ELR (cell line): Measurements from ENCODE around the gene CD40.
A peak's percentile ranks its signal among the peaks of the same experiment; 100 is the strongest.

Experiments used
- DNase-seq: peaks from one replicate; pipeline ENCODE4 v3.0.0-alpha.2; 2015; ENCODE audit warnings: low read depth

The CD40 gene

DNA sequence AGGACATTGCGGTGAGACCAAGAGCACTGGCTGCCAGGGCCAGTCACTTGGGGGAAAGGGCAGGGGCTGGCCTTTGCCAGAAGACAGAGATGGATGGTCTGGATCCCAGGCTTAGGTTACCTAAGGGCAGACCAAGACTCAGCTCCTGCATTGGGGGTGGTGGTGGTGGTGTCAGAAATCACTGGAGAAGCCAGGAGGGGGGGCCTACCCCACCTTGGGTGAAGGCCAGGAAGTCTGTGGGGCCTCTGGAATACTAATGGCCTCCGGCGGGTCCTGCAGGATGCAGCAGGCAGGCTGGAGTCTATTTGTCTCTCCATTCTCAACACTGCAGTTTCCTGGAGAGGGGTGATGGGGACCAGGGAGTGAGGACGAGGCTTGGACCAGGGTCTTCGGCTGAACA, 32.8 kb downstream of the CD40 start:
- no peak for DNase-seq

DNA sequence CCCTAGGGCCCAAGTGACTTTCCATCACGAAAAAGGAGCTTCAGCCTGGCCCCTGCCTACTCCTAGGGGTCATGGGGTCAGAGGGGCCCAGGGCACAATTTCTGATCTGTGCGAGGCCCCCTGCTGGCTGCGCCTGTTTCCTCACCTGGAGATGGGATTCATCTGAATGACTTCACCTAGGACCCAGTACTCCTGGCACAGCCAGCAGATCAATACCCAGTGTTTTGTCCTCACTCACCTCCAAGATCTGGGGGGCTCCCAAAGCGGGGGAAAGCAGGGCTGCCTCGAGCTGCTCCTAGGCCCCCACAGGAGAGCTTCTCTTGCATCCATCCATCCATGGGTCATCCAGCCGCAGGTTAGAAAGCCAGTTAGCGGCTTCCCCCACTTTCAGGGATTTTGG, 33.8 kb downstream of the CD40 start:
- DNase-seq: peak; percentile 14

DNA sequence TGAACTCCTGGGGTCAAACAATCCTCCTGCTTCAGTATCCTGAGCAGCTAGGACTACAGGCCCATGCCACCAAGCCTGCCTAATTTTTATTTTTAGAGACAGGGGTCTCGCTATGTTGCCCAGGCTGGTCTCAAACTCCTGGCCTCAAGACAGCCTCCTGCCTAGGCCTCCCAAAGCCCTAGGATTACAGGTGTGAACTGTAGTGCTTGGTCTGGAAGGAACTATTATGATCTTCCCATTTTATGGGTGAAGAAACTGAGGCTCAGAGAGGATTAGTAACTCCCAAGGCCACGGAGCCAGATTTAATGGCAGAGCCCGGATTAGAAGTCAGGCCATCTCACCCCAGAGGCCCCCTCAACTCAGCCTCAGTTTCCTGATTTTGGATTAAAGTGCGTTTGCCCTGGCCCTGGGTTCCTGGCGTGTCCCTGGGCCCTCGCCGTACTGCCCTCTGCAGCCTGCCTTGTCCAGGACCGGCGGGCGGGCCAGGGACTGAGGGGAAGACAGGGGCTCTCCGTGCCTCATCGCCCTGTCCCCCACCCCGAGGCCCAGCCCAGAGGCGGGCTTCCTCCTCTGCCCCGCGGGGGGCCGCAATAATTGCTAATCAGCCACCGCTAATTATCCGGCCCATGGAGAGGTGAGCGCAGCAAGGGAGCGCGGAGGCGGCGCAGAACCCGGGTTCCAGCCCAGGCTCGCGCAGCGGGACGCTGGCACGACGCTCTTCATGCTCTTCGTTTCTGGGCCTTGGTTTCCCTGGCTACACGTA, 34.9 kb downstream of the CD40 start:
- no peak for DNase-seq

DNA sequence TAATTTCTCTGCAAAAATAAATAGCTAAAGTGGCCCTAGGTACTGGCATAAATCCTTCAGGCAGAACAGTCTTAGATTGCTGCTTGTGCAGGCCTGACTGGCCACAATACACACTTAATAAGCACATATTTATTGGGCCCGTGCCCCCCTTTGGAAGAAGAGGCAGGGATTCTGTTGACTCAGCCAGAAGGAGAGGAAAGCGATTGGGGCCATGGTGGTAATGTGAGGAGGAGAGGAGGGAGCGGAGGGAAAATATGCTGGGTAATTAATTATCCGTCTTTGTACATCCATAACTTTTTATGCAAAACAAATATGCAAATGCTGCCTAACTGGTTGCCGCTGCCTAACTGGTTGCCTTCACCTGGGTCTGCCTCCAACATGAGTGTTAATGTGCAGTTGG, 36.2 kb downstream of the CD40 start:
- DNase-seq: no peak

DNA sequence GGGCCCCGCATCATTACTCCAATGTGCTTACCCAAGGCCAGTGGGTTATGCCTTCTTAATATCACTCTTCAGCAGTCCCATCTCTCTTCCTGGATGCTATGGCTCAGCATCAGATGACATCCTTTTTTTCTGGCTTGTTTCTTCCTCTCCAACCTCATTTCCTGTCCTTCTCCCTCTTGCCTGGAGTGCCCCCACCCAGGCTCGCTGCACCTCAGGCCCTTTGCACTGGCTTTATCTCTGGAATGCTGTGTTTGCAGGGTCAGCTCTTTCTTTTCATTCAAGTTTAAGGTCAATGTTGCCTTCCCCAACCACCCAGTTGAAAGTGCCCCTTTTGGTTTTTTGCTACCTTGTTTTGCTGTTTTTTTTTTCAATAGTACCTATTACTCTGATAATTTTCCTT, 36.7 kb downstream of the CD40 start:
- DNase-seq: no peak

DNA sequence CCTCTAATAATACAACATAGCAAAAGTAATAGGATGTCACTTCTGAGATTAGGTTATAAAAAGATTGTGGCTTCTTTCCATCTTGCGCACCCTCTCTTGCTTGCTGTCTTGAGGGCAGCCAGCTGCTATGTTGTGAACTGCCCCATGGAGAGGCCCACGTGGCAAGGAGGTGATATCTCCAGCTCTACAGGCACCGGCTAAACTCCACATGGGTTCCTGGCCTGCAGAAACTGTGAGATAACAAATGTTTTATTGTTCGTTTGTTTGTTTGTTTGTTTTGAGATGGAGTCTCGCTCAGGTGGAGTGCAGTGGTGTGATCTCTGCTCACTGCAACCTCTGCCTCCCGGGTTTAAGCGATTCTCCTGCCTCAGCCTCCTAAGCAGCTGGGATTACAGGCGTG, 38.0 kb downstream of the CD40 start:
- no peak for DNase-seq

DNA sequence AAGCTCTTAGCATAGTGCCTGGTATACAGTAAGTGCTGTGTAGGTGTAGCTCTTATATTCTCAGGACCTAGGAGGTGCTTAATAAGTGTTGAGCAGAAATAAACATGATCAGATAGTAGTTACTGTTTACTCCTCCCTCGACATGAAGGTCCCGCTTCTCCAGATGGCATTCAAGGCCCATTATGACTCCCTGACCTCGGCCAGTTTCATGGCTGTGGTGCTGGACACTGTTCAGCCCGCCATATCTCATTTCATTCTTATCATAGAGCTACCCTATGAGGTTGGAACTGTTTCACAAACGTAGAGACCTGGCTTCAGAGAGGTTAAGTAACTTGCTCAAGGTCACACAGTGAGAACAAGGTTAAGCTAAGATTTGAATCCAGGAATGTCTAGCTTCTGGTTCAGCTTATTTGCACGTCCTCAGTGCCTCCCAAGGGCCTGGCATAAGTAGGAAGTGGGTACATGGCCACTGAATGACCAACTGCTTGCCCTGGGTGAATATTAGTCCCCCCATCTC, 39.0 kb downstream of the CD40 start:
- no peak for DNase-seq

DNA sequence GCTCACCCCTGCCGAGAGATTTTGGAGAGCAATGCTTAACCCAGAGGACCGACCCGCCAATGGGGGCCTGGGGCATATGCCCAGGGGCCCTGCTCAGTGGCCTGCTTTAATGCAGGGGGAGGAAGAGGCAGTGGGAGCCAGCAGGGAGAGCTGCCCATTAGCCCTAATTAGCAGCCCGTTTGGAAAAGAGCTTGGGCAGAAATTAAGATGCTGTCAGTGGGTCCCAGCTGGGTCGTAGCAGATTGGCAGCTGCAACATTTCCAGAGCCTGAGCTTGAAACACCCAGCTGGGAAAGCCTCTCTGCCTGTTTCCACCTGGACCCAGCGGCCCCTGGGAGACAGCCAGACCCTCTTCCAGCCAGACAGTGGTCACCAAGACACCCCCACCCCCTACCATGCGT, 39.5 kb downstream of the CD40 start:
- DNase-seq: no peak

DNA sequence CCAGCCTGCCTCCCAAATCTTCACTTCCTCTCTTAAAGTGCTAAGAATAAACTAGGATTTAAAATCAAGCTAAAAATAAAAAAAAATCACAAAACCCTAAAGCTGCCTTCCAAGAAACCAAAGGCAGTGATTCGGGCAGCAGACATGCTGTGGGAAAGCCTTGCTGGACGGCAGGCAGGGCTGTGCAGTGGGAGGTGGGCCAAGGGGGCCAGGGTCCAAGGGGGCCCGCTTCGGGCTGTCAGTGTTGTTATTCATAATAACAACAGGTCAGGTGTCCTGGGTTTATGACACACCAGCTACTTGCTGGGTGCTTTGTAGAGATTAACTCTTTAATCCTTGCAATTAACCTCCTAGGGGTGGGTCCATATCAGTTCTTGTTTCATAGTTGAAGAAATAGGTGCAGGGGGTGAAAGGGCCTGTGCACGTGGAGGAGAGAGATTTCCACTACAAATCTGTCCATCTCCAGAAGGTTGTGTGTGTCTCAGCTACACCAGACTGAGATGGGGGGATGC, 40.4 kb downstream of the CD40 start:
- no peak for DNase-seq

DNA sequence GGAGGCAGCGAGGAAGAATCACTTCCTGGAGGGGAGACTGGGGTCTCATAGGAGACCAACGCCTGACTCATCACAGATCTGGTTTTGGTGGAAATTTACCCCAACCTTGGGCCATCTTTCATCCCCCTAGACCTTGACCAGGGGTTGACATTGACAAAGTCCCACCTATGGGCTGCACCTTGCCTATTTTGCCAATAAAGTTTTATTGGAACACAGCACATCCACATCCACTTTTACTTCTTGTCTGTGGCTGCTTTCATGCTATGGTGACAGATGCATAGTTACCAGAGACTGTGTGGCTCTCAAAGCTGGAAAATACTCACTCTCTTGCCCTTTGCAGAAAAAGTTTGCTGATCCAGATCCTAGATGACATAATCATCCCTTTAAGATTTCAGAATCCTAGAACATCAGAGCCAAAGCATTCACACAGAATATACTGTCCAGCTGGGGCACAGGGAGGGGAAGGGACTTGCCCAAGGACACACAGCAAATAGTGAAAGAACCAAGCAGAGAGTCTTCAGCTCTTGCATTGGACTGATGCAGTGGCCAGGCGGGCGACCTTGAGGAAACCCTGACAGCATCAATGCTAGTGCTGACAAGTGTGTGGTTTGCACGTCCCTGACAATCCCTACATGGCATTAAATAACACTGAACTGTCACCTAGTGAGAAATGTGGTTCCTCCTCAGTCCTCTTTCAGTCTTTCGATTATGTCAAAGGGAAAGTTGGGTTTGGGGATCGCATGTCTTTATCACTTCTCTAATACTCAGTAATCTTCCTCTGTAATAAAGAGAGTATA, 41.2 kb downstream of the CD40 start:
- DNase-seq: no peak

DNA sequence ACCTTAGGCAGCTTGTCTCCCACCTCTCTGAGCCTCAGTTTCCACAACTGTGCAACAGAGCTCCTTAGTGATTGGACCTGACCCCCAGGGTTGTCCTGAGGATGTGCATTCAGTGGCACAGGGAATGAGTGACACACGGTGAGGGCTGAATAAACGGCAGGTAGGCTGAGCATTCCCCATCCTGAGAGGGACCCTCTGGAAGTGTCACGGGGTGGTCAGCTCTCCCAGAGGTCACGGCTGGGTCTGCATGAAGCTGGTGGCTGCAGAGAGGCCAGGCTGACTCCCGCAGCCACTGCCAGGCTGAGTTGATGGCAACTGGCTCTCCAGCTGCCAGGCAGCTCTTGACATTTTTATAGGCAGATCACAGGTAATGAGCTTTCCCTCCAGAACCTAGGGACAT, 42.5 kb downstream of the CD40 start:
- no peak for DNase-seq

DNA sequence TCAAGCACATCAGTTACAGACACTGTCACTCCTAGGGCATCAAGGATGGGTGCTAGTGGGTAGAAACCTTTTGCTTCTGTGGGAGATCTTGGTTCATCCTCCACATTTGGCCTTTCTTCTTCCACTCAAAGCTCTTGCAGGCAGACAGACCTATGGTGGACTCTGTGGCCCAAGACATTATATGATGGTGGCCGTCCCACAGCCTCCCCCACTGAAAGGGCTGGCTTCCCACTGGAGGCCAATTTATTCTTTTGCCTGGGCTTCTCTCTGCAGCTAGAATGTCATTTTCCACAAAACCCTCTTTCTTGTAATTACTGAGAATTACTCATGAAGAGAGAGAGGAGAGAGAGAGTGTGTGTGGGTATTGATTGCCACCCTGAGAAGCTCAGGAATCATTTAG, 43.8 kb downstream of the CD40 start:
- no peak for DNase-seq

DNA sequence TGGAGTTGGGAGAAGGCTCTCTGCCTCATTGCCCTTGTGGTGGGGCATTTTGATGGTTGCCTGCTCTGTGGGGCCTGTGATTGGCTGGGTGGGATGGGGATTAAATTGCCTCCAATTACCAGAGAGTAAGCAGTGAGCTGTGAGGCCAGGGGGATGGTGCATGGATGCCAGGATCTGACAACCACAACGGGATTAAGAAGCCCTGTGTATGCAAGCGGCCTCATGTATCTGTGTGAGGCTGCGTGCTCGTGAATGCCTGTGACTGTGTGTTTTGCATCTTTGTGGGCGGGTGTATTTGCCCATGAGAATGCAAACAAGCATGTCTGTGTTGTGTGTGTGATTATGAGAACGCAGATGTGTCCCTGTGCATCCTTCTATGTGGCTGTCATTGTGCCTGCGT, 46.1 kb downstream of the CD40 start:
- DNase-seq: no peak

DNA sequence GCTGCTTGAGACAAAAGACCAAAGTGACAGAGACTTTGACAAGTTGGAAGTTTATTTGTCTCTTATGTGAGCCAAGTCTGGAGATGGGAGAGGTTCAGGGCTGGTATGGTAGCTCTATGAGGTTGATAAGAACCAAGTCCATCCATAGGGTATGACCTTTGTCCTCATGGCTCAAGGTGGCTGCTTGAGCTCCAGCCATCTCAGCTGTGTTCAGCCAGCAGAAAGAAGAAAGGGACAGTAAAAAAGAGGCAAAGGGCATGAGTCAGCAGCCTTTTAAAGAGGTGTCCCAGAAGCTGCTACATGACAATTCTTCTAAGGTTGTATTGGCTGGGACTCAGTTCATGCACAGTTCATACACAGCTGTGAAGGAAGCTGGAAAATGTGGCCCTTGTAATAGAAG, 49.0 kb downstream of the CD40 start:
- no peak for DNase-seq

DNA sequence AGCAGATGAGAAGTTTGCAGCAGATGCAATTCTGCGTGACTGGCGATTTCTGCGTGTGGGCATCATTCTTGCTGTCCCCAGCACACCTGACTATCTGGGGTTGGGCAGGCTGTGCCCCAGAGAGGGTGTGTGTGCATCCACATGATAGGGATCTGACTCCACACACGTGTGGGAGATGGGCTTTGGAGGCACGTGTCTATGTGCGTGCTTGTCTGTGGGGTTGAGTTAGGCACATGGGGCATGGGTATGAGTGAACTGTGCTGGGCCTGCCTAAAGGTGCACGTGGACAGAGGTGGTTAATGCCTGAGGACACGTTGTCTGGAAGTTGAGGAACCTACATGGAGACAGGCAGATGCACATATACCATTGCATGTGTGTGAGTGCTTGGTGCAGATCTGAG, 50.3 kb downstream of the CD40 start:
- no peak for DNase-seq

DNA sequence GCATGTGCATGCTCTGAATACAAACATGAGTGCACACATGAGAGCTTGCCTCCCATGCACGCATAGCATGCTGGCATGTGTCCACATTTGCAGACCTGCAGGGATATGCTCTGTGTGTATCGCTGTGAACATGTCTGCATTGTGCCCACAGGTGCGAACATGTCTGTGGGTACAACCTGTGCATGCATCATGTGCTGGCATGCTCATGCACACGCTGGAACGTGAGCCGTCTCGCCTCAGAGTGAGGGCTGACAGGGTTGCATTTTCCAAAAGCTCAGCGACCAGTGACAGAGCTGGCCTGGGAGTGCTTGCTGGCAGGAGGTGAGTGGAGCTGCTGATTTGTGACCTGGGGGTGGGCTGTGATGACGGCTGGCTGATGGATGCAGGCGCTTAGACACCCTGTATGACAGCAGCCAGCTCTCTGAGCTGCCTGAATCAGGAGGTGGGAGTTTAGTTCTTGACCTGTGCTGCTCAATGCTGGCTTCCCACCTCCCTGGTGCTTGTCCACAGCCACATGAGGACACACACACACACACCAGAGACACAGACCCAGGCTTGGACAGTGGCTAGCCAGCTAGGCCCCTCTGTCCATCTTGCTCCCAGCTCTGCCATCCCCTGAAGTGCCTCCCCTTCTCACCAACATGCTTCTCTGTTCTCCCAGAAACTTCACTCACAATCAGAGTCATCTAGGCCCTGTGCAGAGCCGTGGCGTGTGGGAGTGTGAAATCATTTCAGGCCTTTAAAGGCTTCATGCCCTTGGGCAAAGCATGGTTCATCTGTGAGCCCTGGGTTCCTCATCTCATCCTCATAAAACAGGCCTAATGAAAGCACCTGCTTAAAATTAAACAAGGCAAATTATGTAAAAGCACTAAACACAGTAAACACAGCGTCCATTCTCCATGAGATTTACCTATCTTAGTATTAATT, 51.4 kb downstream of the CD40 start:
- DNase-seq: no peak

DNA sequence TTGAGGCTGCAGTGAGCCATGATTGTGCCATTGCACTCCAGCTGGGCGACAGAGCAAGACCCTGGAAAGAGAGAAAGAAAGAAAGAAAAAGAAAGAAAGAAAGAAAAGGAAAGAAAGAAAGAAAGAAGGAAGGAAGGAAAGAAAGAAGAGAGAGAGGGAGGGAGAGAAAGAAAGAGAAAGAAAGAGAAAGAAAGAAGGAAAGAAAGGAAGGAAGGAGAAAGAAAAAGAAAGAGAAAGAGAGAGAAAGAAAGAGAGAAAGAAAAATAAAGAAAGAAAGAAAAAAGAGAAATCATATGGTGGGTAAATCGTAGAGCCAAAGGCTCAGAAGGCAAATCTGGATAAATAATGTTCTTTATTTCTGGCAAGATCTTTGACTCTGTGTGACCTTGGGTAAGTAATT, 53.4 kb downstream of the CD40 start:
- DNase-seq: no peak

DNA sequence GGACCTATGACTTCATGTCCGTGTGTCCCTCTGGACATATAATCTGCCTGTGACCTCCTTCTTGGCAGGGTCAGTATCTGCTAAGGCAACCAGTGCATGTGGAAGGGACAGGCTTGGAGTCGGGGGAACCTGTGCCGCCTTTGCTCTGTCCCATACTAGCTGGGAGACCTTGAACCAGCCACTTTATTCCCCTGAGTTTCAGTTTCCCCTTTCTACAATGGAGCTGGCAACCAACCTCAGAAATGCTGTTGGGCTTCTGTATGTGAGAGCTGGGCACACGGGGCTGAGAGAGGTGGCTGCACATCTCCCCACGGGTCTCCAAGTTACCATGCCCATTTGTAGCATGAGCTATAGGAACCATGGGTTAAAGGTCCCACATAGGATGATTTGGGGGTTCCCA, 53.8 kb downstream of the CD40 start:
- no peak for DNase-seq

DNA sequence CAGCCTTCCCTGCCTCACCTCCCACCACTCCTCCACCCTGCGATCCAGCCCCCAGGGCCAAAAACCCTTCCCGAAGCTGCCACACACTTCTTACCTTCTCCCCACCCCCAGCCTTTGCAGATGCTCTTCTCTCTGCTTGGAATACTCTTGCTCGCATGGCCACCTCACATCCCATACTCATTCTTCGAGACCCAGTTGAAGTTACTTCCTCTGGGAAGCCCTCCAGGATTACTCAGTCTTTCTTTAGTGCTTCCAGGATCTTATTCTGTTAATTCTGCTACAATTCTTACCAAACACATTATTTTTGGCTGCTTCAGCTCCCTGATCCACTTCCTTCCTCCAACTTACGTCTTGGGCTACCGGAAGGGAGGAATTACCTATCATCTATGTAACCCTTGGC, 54.3 kb downstream of the CD40 start:
- no peak for DNase-seq

DNA sequence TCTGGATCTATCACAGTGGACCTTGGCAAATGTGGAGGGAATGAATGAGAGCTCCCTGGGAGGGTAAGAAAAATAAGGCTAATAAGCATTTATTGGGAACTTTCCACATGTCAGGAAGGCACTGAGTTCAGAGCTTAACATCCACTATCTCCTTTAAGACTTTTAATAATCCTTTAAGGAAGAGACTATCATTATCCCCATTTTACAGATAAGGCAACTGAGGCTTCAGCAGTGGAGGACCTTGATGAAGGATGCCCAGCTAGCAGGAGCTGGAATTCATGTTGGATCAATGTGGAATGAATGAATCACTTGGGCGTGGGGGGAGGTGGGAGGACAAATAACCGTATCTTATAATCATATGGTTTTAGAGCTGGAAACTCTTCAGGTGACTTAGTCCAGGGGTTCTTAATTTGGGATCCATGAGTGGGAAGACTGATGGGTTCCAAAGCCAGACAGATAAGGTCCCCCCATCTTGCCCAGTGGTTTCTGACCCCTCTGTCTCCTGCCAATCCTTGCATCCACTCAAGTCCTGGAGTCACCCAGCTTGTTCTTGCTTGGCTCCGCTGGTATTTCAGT, 54.9 kb downstream of the CD40 start:
- DNase-seq: no peak

DNA sequence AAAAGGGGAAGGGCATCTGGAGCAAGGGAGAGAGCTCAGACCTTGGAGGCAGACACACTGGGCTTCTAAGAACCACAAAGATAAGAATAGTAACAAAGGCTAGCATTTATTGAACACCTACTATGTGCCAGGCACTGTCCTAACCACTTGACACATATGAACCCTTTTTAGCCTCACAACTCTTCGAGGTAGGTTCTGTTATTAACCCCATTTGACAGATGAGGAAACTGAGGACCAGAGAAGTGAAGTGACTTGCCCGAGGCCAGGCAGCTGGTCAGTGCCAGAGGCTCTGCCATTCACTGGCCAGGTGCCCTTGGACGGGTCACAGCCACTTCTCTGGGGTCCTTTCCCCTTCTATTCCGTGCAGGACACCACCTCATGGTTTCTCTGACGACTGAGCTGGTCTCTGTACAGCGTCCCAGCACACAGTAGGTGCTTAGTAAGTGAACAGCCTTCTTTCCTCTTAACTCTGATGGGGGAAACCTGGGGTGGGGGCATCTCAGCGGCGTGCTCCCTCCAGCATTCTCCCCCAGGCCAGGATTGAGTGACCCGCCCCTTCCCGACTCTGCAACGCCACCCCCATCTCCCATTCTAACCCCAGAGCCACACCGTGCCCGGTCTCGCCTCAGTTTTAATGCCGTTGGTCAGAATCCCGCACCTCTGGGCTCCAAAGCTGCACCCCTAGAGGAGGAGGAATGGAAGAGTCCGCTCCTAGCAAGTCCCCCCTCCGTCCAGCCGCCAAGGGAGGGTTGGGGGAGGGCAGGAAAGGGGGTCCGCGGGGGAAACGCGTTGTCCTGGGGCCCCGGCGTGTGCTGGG, 55.7 kb downstream of the CD40 start:
- DNase-seq: no peak
